D721Med (cell line): ENCODE data around the gene ABI3.
A peak's percentile ranks its signal among the peaks of the same experiment; 100 is the strongest.

Experiments used
- DNase-seq: peaks from one replicate; pipeline ENCODE4 v3.0.0; 2011; ENCODE audit warnings: low spot score; ENCODE audit not compliant: insufficient read length
- FAIRE-seq: peaks from 2 replicates; lab custom pipeline; 2011; peaks lifted over from hg19 to GRCh38; lab: Jason Lieb, UNC
- CTCF ChIP-seq: IDR thresholded peaks from 2 replicates; pipeline ENCODE4 v1.5.1; 2012; ENCODE audit warnings: mild to moderate bottlenecking, control low read depth; ENCODE audit not compliant: insufficient read depth; ENCODE audit errors: missing control alignments

The ABI3 gene

GRCh38 chr17:49191917-49192741 lies 18.4 kb upstream of the ABI3 start:
- DNase-seq = no peak
- peak; percentile 52 for TF ChIP-seq CTCF
- no peak for FAIRE-seq

- peak; percentile 31 for DNase-seq
- no peak for FAIRE-seq
- no peak for TF ChIP-seq CTCF
Measured at GRCh38 chr17:49193513-49194296, 16.8 kb upstream of the ABI3 start.

- TF ChIP-seq CTCF = no peak
- DNase-seq = no peak
- no peak for FAIRE-seq
Measured at GRCh38 chr17:49194297-49194607, 16.3 kb upstream of the ABI3 start.

- DNase-seq = no peak
- TF ChIP-seq CTCF = no peak
- FAIRE-seq = no peak
Measured at GRCh38 chr17:49195751-49196150, 14.8 kb upstream of the ABI3 start.

- no peak for FAIRE-seq
- DNase-seq = no peak
- no peak for TF ChIP-seq CTCF
Measured at GRCh38 chr17:49196520-49196919, 14.0 kb upstream of the ABI3 start.

GRCh38 chr17:49197346-49197998 lies 13.0 kb upstream of the ABI3 start:
- FAIRE-seq = no peak

More at GRCh38 chr17:49197346-49197998, 13.0 kb upstream of the ABI3 start:
- TF ChIP-seq CTCF = no peak
- DNase-seq = no peak
